Pons (tissue), 1 donor: ENCODE data around the gene ZNF674.
"Not testable (repeated sequence)": the region's sequence is repeated elsewhere in the genome, so short reads cannot be mapped to it uniquely, and the experiment has no call there.

Experiments used
- DNase-seq: peaks from one replicate; pipeline ENCODE4 v3.0.0-alpha.2; 2016; ENCODE audit warnings: low spot score

The ZNF674 gene

GRCh38 chrX:46463682-46464081 lies 81.5 kb downstream of the ZNF674 start:
- DNase-seq: no peak

DNA sequence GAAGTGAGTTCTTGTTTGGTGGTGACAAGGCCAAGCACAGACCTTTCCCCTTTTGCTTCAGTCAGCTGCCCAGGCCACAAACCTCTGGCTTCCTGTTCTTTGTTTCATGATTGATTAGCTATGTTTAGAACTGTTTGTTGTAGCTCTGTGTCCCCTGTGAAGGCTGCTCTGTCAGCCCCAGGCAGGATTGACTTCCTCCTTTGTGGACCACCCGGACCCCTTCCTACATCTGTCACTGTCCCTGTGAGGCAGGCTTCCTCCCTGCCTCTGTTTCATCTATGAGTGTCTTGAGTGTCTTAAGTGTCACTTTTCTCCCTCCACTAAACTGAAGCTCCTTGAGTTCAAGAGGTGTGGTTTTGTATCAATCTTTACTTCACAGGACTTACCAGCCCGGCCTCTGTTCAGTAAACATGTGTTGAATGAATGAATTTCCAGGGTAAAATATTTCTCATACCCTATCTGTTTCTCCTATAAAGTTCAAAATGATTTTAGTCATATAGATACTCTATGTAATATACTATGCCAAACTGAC lies 83.5 kb downstream of the ZNF674 start:
- DNase-seq: no peak

DNA sequence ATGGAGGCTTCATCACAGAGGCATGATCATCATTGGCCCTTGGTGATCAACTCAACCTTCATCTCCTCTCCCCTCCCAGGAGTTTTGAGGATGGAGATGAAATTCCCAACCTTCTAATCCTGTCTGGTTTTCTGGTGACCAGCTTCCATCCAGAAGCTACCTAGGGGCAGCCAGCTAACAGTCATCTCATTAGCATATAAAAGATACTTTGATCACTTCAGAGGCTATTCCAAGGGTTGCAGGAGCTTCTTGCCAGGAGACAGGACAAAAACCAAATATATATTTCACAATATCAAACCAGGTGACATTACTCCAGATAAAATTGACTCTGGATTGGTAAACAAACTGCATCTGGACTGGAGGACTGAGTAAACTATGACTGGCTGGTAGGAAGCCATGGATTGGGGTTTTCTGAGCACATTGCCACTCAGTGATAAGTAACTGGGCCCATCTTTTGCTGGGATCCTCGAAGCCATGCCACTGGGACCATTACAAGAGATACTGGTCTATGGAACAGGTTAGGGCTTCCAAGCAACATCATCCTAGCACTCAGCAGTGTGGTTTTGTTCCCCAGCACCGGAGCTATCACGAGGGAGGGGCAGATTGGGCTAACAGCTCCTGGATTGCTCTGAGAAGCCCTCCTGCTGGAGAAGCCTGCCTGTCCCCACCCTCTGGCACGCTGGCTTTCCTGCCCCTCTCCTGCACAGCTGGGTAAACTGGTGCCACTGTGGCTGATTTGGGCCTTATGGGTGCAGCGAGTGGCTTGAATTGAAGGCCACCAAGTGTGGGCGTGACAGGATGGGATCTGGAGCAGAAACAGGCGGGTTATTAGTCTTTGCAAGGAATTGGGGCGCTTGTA lies 84.2 kb downstream of the ZNF674 start:
- DNase-seq: not testable (repeated sequence)

DNA sequence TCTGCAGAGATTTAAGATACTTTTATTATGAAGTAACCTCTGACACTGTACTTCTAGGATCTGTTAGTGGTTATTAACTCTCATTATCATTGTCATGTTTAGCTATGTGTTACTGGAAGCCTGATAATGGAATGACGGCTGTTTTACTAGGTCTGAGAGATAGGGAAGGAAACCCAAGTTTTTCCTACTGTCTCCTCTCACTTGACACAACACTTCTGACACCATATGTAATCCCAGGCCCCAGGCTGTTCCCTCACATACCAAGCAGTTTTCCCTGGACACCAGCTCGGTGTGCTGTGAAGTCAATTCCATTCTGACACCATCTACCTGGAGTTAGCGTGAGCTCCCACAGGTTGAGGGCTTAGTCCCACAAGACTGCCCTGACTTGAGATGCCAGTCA lies 85.6 kb downstream of the ZNF674 start:
- no peak for DNase-seq

GRCh38 chrX:46456125-46456922 lies 88.9 kb downstream of the ZNF674 start:
- no peak for DNase-seq
